HepG2 (cell line): ENCODE results near the gene WNK1. TPM values are rescaled to one million over a fixed set of nuclear protein-coding genes. Genes with fewer than 3 reads are reported as not detected.

Experiments used
- ATAC-seq: fragments of 200-7000 bp; cut with Tn5 transposase; 3 replicates; pipeline ENCODE4 v1.9.1; 2020; ENCODE audit warnings: mild to moderate bottlenecking, moderate library complexity
- BruUV-seq: library from RNA; stranded (reverse); fragments of 400-500 nt; replicated peaks from 2 replicates; lab custom pipeline; 2021; lab: Mats Ljungman, UMichigan
- CTCF ChIA-PET: fragments of 300-600 bp; formaldehyde crosslinking; extraction: SDS; loops from one replicate; lab custom pipeline; 2021; ENCODE audit warnings: low total read pairs, inconsistent platforms, low intra/inter-chr PET ratio; lab: Yijun Ruan, JAX
- POLR2A ChIA-PET: fragments of 350-600 bp; sonication (Branson Sonifier 250); formaldehyde crosslinking; loops from one replicate; lab custom pipeline; 2020; ENCODE audit warnings: antibody characterized with exemption, inconsistent platforms; lab: Yijun Ruan, JAX
- DNase-seq: peaks from one replicate; pipeline ENCODE4 v3.0.0-alpha.2; 2015; ENCODE audit warnings: low spot score
- FAIRE-seq: peaks from 3 replicates; lab custom pipeline; 2011; peaks lifted over from hg19 to GRCh38; lab: Jason Lieb, UNC
- H2AFZ ChIP-seq: one replicate; pipeline ENCODE4 v1.6.1; 2011; ENCODE audit warnings: low read length, inconsistent platforms
- H3K27ac ChIP-seq: fragments of 300-600 bp; 3 replicates; pipeline ENCODE4 v1.8.0; 2011; ENCODE audit warnings: mixed run types, mild to moderate bottlenecking, mixed read lengths, low read length, inconsistent platforms; ENCODE audit not compliant: insufficient read depth; ENCODE audit errors: extremely low read length
- H3K27me3 ChIP-seq, 2 experiments: fragments of 200-600 bp in 1 of 2; 2 replicates in 1 of 2; 3 replicates in 1 of 2; pipeline versions ENCODE4 v1.6.0 to v1.8.0; 2011; ENCODE audit warnings: low read length in 2 of 2, mild to moderate bottlenecking in 2 of 2, moderate library complexity in 2 of 2, inconsistent platforms in 1 of 2; ENCODE audit not compliant: insufficient read depth in 2 of 2, control insufficient read depth in 1 of 2
- H3K36me3 ChIP-seq, 2 experiments: fragments of 200-600 bp in 1 of 2; replicated peaks in 1 of 2; 2 replicates in 1 of 2; 3 replicates in 1 of 2; pipeline versions ENCODE4 v1.5.1 to v1.8.0; 2011; ENCODE audit warnings: low read length in 2 of 2, inconsistent platforms in 1 of 2; ENCODE audit not compliant: insufficient read depth in 2 of 2, control insufficient read depth in 1 of 2
- H3K4me1 ChIP-seq: 2 replicates; pipeline ENCODE4 v1.5.1; 2012; ENCODE audit warnings: low read length, inconsistent platforms; ENCODE audit not compliant: insufficient read depth
- H3K4me2 ChIP-seq: 2 replicates; pipeline ENCODE4 v1.6.0; 2011; ENCODE audit warnings: low read depth, low read length, inconsistent platforms
- H3K4me3 ChIP-seq, 3 experiments: fragments of 200-600 bp in 1 of 3; sonication (generic), shearing (Covaris generic) in 1 of 3; replicated peaks in 1 of 3; 2 replicates each; pipeline ENCODE4 v1.5.1; 2011 to 2016; ENCODE audit warnings: low read length in 3 of 3, inconsistent platforms in 2 of 3, low read depth in 2 of 3, mild to moderate bottlenecking in 2 of 3, control low read depth in 1 of 3, mixed read lengths in 1 of 3; ENCODE audit not compliant: insufficient read depth in 1 of 3
- H3K79me2 ChIP-seq: one replicate; pipeline ENCODE4 v1.6.1; 2011; ENCODE audit warnings: low read length, inconsistent platforms; ENCODE audit not compliant: insufficient read depth
- H3K9ac ChIP-seq: 2 replicates; pipeline ENCODE4 v1.6.0; 2011; ENCODE audit warnings: mild to moderate bottlenecking, low read depth, low read length, inconsistent platforms; ENCODE audit not compliant: insufficient read depth
- H3K9me3 ChIP-seq: 2 replicates; pipeline ENCODE4 v1.5.1; 2012; ENCODE audit warnings: mild to moderate bottlenecking, low read length
- H4K20me1 ChIP-seq: 2 replicates; pipeline ENCODE4 v1.6.0; 2011; ENCODE audit warnings: inconsistent platforms, mild to moderate bottlenecking, low read length, moderate library complexity; ENCODE audit not compliant: insufficient read depth
- ASH2L ChIP-seq: fragments of 300-600, 200-600 bp; sonication (generic); IDR thresholded peaks from 2 replicates; pipeline ENCODE4 v1.7.0; 2017; ENCODE audit warnings: low read depth, mild to moderate bottlenecking, moderate library complexity, mixed read lengths, low read length; ENCODE audit not compliant: insufficient read length
- ATF7 ChIP-seq, 2 experiments: fragments of 450-650 bp in 1 of 2; sonication (generic) in 1 of 2; formaldehyde crosslinking in 1 of 2; IDR thresholded peaks; 2 replicates each; pipeline versions ENCODE4 v1.4.0 to v1.6.1; 2016 to 2020; ENCODE audit warnings: antibody characterized with exemption in 1 of 2, mild to moderate bottlenecking in 1 of 2, missing genetic modification reagents in 1 of 2
- GATA4 ChIP-seq: sonication (generic); IDR thresholded peaks from 2 replicates; pipeline ENCODE4 v1.6.1; 2016; ENCODE audit warnings: antibody characterized with exemption, low read depth, borderline replicate concordance
- MAFF ChIP-seq: IDR thresholded peaks from 2 replicates; pipeline ENCODE4 v1.6.1; 2011; ENCODE audit warnings: low read depth, low read length, improper control_type of control experiment
- MAFK ChIP-seq, 2 experiments: IDR thresholded peaks in 1 of 2; conservative IDR thresholded peaks in 1 of 2; 2 replicates each; pipeline ENCODE4 v1.6.1; 2011; ENCODE audit warnings: improper control_type of control experiment in 2 of 2, low read length in 2 of 2
- NFE2L2 ChIP-seq: fragments of 150-350 bp; IDR thresholded peaks from 2 replicates; pipeline ENCODE4 v1.6.1; 2014; ENCODE audit warnings: low read length
- POLR2AphosphoS5 ChIP-seq: IDR thresholded peaks from 2 replicates; pipeline ENCODE4 v1.6.1; 2012; ENCODE audit warnings: low read depth, low read length
- YY1 ChIP-seq: IDR thresholded peaks from 2 replicates; pipeline ENCODE4 v1.6.1; 2011; ENCODE audit warnings: low read length, low read depth, moderate library complexity, mild to moderate bottlenecking; ENCODE audit not compliant: insufficient read depth, insufficient replicate concordance
- ZNF253 ChIP-seq: sonication (generic); formaldehyde crosslinking; IDR thresholded peaks from 2 replicates; pipeline ENCODE4 v1.8.0; 2022; ENCODE audit warnings: mild to moderate bottlenecking, missing genetic modification reagents, borderline replicate concordance
- ZNF550 ChIP-seq: sonication (generic); formaldehyde crosslinking; IDR thresholded peaks from 2 replicates; pipeline ENCODE4 v1.4.0; 2020; ENCODE audit warnings: mild to moderate bottlenecking, missing genetic modification reagents, borderline replicate concordance
- WGBS: methylation state at CpG from one replicate; pipeline ENCODE4 v1.1.6; 2017; ENCODE audit warnings: low lambda C conversion rate; 5-methylcytosine and 5-hydroxymethylcytosine counted together
- in situ Hi-C: cut with HindIII; loops from 2 replicates; pipeline ENCODE4 v1.10.0; 2017; ENCODE audit warnings: low pct_unique_long_range_greater_than_20kb; ENCODE audit not compliant: extremely low pct_ligation_motif_present
- intact Hi-C: fragments of 100-400 bp; cut with micrococcal nuclease; formaldehyde crosslinking; loops from one replicate; pipeline ENCODE4 v1.10.0; 2022; ENCODE audit not compliant: unreplicated experiment
- polyA plus RNA-seq, 8 experiments: library from polyadenylated mRNA; depleted of rRNA in 3 of 8; stranded (reverse) in 7 of 8; unstranded in 1 of 8; fragments of >200 nt; fragmentation: Illumina TruSeq in 4 of 8; extraction: Trizol in 4 of 8; gene quantifications; 2 replicates each; pipeline versions ENCODE4 v1.2.1 to v1.2.3, GENCODE V29; 2011 to 2016; ENCODE audit warnings: low read depth in 4 of 8, missing spikeins in 1 of 8, mixed read lengths in 1 of 8; ENCODE audit not compliant: insufficient read depth in 1 of 8
- total RNA-seq, 5 experiments: library from RNA; depleted of rRNA; stranded (reverse); fragments of >200 nt; fragmentation: Illumina TruSeq; extraction: Trizol; gene quantifications; 2 replicates each; pipeline ENCODE4 v1.2.3, GENCODE V29; 2016; ENCODE audit warnings: low read depth in 1 of 5

WNK1 gene
- total and polyA plus RNA-seq, 2 of the 13 experiments (the other 11 are each of a cell fraction or from before 2014, with no cell fraction given), result 31.1 to 54.8 TPM

DNA sequence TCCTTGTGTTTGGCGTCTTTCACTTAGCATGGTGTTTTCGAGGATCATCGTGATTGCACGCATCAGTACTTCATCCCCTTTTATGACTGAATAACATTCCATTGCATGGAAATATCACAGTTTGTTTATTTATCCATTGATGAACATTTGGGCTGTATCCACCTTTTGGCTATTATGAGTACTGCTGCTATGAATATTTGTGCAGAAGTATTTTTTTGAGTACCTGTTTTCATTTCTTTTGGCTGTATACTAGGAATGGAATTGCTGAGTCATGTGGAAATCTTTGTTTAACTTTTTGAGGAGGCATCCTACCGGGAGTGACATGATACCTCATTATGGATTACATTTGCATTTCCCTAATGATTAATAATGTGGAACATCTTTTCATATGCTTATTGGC, 66.4 kb downstream of the WNK1 start:
- POLR2A ChIA-PET, result no interaction called here
- DNase-seq, result no peak
- intact Hi-C loops, result loop anchor here (5.0 kb wide), 2 partner anchors 66 to 274 kb away; partner anchors contain the start of gene WNK1
- CTCF ChIA-PET, result no interaction called here
- Histone ChIP-seq H3K36me3 (peaks cover 2 to 37% of the 10 kb centered on the region in 2 experiments), H2AFZ (no peak overlapping the region), H3K9me3 (no peaks in the 10 kb centered on the region), H3K27me3 (no peaks in the 10 kb centered on the region), H3K4me3 (no peak overlapping the region), H3K79me2 (peaks cover 81% of the 10 kb centered on the region), H3K9ac (no peak overlapping the region), H4K20me1 (peaks cover 9% of the 10 kb centered on the region), H3K4me1 (no peaks in the 10 kb centered on the region), H3K27ac (no peak overlapping the region), H3K4me2 (no peak overlapping the region)
- WGBS, result 99% methylated on average over 5 of the region's 5 CpGs
- no peak for FAIRE-seq
- in situ Hi-C loops, result loop anchor here (10.0 kb wide), 1 partner anchor 244 kb away; no protein-coding TSS in a partner anchor
- ATAC-seq, result no peak
- no TSS peak for BruUV-seq
- TF ChIP-seq MAFF, result peak; percentile 89
- TF ChIP-seq NFE2L2, result peak; percentile 87
- peak; percentile 91 to 94 for TF ChIP-seq MAFK (conservative IDR thresholded peaks at IDR 0.05 in 1 of 2, IDR thresholded peaks at IDR 0.05 in 1 of 2; ENCODE audit: low read length in 2 of 2)
- TF ChIP-seq YY1, result no peak

DNA sequence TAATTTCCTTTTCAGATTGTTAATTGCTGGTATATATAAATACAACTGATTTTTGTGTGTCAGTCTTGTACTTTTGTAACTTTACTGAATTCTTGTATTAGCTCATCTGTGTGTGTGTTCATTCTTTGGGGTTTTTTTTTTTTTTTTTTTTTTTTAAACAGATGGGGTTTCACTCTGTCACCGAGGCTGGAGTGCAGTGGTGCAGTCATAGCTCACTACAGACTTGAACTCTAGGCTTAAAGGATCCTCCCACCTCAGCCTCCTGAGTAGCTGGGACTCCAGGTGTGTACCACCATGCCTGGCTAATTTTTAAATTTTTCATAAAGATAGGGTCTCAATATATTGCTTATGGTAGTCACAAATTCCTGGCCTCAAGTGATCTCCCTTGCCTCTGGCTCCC, 68.0 kb downstream of the WNK1 start:
- no TSS peak for BruUV-seq
- no peak overlapping the region for H2AFZ ChIP-seq
- FAIRE-seq (no peak), DNase-seq (no peak), ATAC-seq (no peak)
- no peak overlapping the region for H3K9ac ChIP-seq
- 94% methylated on average over 1 of the region's 1 CpG for WGBS
- H3K9me3 ChIP-seq, result no peaks in the 10 kb centered on the region
- no peak overlapping the region for H3K4me3 ChIP-seq
- peaks cover 9% of the 10 kb centered on the region; the same call in 1 of the 2 replicates for H4K20me1 ChIP-seq
- TF ChIP-seq GATA4, result no peak
- no peak for TF ChIP-seq ZNF550 (CRISPR knock-in tag)
- TF ChIP-seq ATF7 (IDR thresholded peaks at IDR 0.05), result no peak
- no peak for TF ChIP-seq ATF7 (CRISPR knock-in tag; IDR thresholded peaks at IDR 0.05)
- no peak for TF ChIP-seq ZNF253 (CRISPR knock-in tag)
- TF ChIP-seq ASH2L, result no peak
- no peak for TF ChIP-seq POLR2AphosphoS5
- in situ Hi-C loops, result no loop called here
- ChIA-PET POLR2A (interaction anchor here (0.7 kb wide), 2 partner anchors 210 to 277 kb away, joined by 3 to 6 read pairs; no protein-coding TSS in a partner anchor), CTCF (no interaction called here)
- H3K27ac ChIP-seq, result no peak overlapping the region
- intact Hi-C loops, result loop anchor here (5.0 kb wide), 1 partner anchor 127 kb away; the partner anchor contains the start of gene RAD52
- no peaks in the 10 kb centered on the region for H3K4me1 ChIP-seq
- H3K27me3 ChIP-seq, result no peaks in the 10 kb centered on the region
- no peak overlapping the region for H3K4me2 ChIP-seq
- peaks cover 84% of the 10 kb centered on the region for H3K79me2 ChIP-seq
- peaks cover 0 to 32% of the 10 kb centered on the region in 2 experiments; a peak in 4 of 5 replicates for H3K36me3 ChIP-seq
